DOHH2 (cell line): ENCODE results near the gene RANBP1.

Source experiments
- H3F3A ChIP-seq: fragments of 200-600 bp; sonication (generic), shearing (Covaris generic); 2 replicates; pipeline ENCODE4 v1.6.0; 2016; ENCODE audit warnings: antibody characterized with exemption, mild to moderate bottlenecking; ENCODE audit not compliant: control insufficient read depth, insufficient read depth
- H3K27ac ChIP-seq: fragments of 200-600 bp; sonication (generic); 2 replicates; pipeline ENCODE4 v1.5.1; 2014; ENCODE audit warnings: low read depth, mild to moderate bottlenecking, low read length, moderate library complexity
- H3K27me3 ChIP-seq: fragments of 200-600 bp; sonication (generic); 2 replicates; pipeline ENCODE4 v1.6.1; 2014; ENCODE audit warnings: mild to moderate bottlenecking, low read length, mixed read lengths; ENCODE audit not compliant: control insufficient read depth
- H3K36me3 ChIP-seq: fragments of 200-600 bp; sonication (generic); 2 replicates; pipeline ENCODE4 v1.6.1; 2014; ENCODE audit warnings: mild to moderate bottlenecking, low read length, moderate library complexity, mixed read lengths; ENCODE audit not compliant: control insufficient read depth
- H3K4me1 ChIP-seq: fragments of 200-600 bp; sonication (generic); 2 replicates; pipeline ENCODE4 v1.6.1; 2014; ENCODE audit warnings: mild to moderate bottlenecking, low read length, mixed read lengths; ENCODE audit not compliant: control insufficient read depth
- H3K4me2 ChIP-seq: fragments of 200-600 bp; sonication (generic); 2 replicates; pipeline ENCODE4 v1.6.0; 2014; ENCODE audit warnings: mild to moderate bottlenecking, low read length, moderate library complexity
- H3K4me3 ChIP-seq: fragments of 200-600 bp; sonication (generic); 2 replicates; pipeline ENCODE4 v1.5.1; 2014; ENCODE audit warnings: mild to moderate bottlenecking, low read length, mixed read lengths
- H3K79me2 ChIP-seq: fragments of 200-600 bp; sonication (generic); 2 replicates; pipeline ENCODE4 v1.6.1; 2014; ENCODE audit warnings: mild to moderate bottlenecking, low read length, mixed read lengths; ENCODE audit not compliant: control insufficient read depth
- H3K9me2 ChIP-seq: fragments of 200-600 bp; sonication (generic); replicated peaks from 2 replicates; pipeline ENCODE4 v1.6.1; 2014; ENCODE audit warnings: mild to moderate bottlenecking, low read length, mixed read lengths; ENCODE audit not compliant: control insufficient read depth
- H3K9me3 ChIP-seq: fragments of 200-600 bp; sonication (generic); 2 replicates; pipeline ENCODE4 v1.6.1; 2014; ENCODE audit warnings: antibody characterized with exemption, low read length, mixed read lengths; ENCODE audit not compliant: control insufficient read depth, insufficient read depth
- H4K20me1 ChIP-seq: fragments of 200-600 bp; sonication (generic); 2 replicates; pipeline ENCODE4 v1.6.0; 2014; ENCODE audit warnings: low read depth, mild to moderate bottlenecking, antibody characterized with exemption, low read length, moderate library complexity; ENCODE audit not compliant: control insufficient read depth, insufficient read depth
- CTCF ChIP-seq: fragments of 200-600 bp; sonication (generic); IDR thresholded peaks from one replicate; pipeline ENCODE4 v1.5.1; 2014; ENCODE audit warnings: antibody characterized with exemption, mild to moderate bottlenecking, low read depth, low read length; ENCODE audit not compliant: poor library complexity, severe bottlenecking
- EZH2phosphoT487 ChIP-seq: fragments of 200-600 bp; sonication (generic); IDR thresholded peaks from 2 replicates; pipeline ENCODE4 v1.6.1; 2017; ENCODE audit warnings: borderline replicate concordance, mild to moderate bottlenecking, antibody characterized with exemption, low read length, moderate library complexity, mixed read lengths

RANBP1 gene

DNA sequence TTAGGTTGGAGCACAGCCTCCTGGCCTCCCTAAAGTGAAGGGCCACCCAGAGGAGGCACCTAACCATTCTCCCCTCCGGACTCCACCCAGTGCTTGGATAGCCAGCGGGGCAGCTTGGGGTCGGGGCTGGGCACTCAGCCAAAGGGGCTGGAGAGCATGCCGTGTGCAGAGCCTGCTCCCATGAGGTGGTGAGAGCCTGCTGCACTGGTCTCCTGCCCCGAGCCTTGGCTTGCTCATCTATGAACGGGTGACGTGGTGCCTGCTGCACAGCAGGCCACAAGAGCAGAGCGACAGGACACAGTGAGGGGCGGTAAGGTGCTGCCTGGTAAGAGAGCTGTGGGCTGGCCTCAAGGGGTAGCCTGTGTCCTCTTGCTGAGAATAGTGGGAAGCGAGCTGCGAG is 49.0 kb downstream of the RANBP1 start:
- TF ChIP-seq CTCF, result no peak
- no peak for TF ChIP-seq EZH2phosphoT487
- Histone ChIP-seq H3K27ac (no peak overlapping the region), H4K20me1 (no peaks in the 10 kb centered on the region), H3K4me3 (no peak overlapping the region), H3K9me3 (no peaks in the 10 kb centered on the region; the same call in 1 of the 2 replicates), H3F3A (no peaks in the 10 kb centered on the region), H3K79me2 (no peaks in the 10 kb centered on the region), H3K4me1 (no peaks in the 10 kb centered on the region), H3K9me2 (no peaks in the 10 kb centered on the region), H3K27me3 (no peaks in the 10 kb centered on the region), H3K4me2 (no peak overlapping the region), H3K36me3 (no peaks in the 10 kb centered on the region)

DNA sequence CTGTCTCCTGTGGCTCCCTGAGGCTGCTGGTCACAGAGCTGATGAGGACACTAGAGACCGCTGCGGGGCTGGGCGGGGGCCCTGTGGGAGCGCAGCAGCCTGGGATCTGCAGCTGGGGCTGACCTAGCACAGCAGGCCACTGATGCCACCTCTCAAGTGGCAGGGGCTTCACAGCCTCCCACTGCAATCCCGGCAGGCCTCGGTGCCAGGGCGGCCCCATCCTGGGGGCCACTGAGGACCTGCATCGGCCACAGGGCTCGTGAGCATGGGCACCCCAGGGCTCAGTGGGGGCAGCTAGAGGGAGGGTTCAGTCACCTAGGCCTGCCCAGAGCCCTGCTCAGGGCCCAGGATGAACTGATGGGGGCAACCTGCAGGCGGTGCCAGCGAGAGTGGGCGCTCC is 49.5 kb downstream of the RANBP1 start:
- H3K27me3 ChIP-seq, result no peaks in the 10 kb centered on the region
- H3K27ac ChIP-seq, result no peak overlapping the region
- TF ChIP-seq EZH2phosphoT487 (no peak), CTCF (no peak)
- no peaks in the 10 kb centered on the region; the same call in 1 of the 2 replicates for H3K9me3 ChIP-seq
- H3K4me3 ChIP-seq, result no peak overlapping the region
- H3K79me2 ChIP-seq, result no peaks in the 10 kb centered on the region
- no peaks in the 10 kb centered on the region for H3K9me2 ChIP-seq
- no peaks in the 10 kb centered on the region for H4K20me1 ChIP-seq
- no peaks in the 10 kb centered on the region for H3K4me1 ChIP-seq
- no peak overlapping the region for H3K4me2 ChIP-seq
- H3F3A ChIP-seq, result no peaks in the 10 kb centered on the region
- H3K36me3 ChIP-seq, result no peaks in the 10 kb centered on the region

GRCh38 chr22:20165913-20166312 is 50.0 kb downstream of the RANBP1 start:
- no peaks in the 10 kb centered on the region; the same call in 1 of the 2 replicates for H3K9me3 ChIP-seq
- H3K36me3 ChIP-seq, result no peaks in the 10 kb centered on the region
- no peaks in the 10 kb centered on the region for H4K20me1 ChIP-seq
- H3F3A ChIP-seq, result no peaks in the 10 kb centered on the region
- no peaks in the 10 kb centered on the region for H3K79me2 ChIP-seq
- H3K4me3 ChIP-seq, result no peak overlapping the region
- TF ChIP-seq CTCF, result no peak
- no peak for TF ChIP-seq EZH2phosphoT487
- H3K27ac ChIP-seq, result no peak overlapping the region
- no peak overlapping the region for H3K4me2 ChIP-seq
- H3K9me2 ChIP-seq, result no peaks in the 10 kb centered on the region
- no peaks in the 10 kb centered on the region for H3K4me1 ChIP-seq
- no peaks in the 10 kb centered on the region for H3K27me3 ChIP-seq

- TF ChIP-seq CTCF, result no peak
- no peak for TF ChIP-seq EZH2phosphoT487
- H3K9me3 ChIP-seq, result no peaks in the 10 kb centered on the region; the same call in 1 of the 2 replicates
- no peaks in the 10 kb centered on the region for H3K79me2 ChIP-seq
- H3K4me3 ChIP-seq, result no peak overlapping the region
- no peak overlapping the region for H3K4me2 ChIP-seq
- H3F3A ChIP-seq, result no peaks in the 10 kb centered on the region
- no peaks in the 10 kb centered on the region for H4K20me1 ChIP-seq
- no peaks in the 10 kb centered on the region for H3K9me2 ChIP-seq
- no peak overlapping the region for H3K27ac ChIP-seq
- H3K36me3 ChIP-seq, result no peaks in the 10 kb centered on the region
- no peaks in the 10 kb centered on the region for H3K4me1 ChIP-seq
- no peaks in the 10 kb centered on the region for H3K27me3 ChIP-seq
Measured at GRCh38 chr22:20166703-20167102, 50.8 kb downstream of the RANBP1 start.
